Epithelial cell of proximal tubule (primary cell): ENCODE data around the gene MAML3. TPM values are rescaled to one million over a fixed set of nuclear protein-coding genes. Genes with fewer than 3 reads are reported as not detected.

ENCODE experiments used
- DNase-seq: peaks from one replicate; pipeline ENCODE4 v3.0.0-alpha.2; 2011; ENCODE audit warnings: low read depth
- H3K4me3 ChIP-seq: 2 replicates; pipeline ENCODE4 v1.5.1; 2011; ENCODE audit warnings: low read depth, mild to moderate bottlenecking, low read length
- CTCF ChIP-seq: conservative IDR thresholded peaks from 2 replicates; pipeline ENCODE4 v1.5.1; 2012; ENCODE audit warnings: low read depth, mild to moderate bottlenecking, low read length
- total RNA-seq: library from RNA; depleted of rRNA; stranded (reverse); fragments of >200 nt; gene quantifications from 2 replicates; pipeline ENCODE4 v1.2.3, GENCODE V29; 2015

The MAML3 gene
- total RNA-seq, 1 donor from 2014 or later, result 1.2 TPM

DNA sequence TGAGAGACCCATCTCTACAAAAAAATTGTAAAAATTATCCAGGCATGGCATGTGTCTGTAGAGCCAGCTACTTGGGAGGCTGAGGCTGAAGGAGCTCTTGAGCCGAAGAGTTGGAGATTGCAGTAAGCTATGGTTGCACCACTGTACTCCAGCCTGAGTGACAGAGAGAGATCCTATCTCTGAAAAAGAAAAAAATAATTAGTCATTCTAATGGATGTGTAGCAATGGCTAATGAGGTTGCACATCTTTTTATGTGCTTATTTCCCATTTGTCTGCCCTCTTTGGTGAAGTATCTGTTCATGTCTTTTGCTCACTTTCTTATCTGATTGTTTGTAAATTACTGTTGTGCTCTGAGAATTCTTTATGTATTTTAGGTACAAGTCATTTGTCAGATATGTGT, 19.0 kb upstream of the MAML3 start:
- no peak for DNase-seq
- TF ChIP-seq CTCF, result no peak
- no peak overlapping the region for H3K4me3 ChIP-seq

DNA sequence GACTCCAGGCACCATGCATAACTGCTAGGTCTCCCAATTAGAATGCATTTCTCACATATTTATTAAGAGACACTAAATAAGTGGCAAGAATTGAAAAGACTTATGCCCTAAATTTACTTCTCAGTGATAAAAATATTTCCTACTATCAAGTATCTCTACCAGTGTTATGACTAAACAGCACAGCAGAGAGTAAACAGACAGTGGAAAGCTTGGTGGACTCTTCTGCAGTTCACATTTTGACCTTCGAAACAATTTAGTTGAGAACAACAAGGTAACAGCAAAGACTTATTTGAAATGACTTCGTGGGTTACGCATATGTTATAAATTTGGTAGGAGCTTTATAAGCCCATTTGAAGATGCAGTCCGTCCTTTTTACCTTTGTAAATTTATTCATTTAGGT, 16.3 kb upstream of the MAML3 start:
- TF ChIP-seq CTCF, result no peak

DNA sequence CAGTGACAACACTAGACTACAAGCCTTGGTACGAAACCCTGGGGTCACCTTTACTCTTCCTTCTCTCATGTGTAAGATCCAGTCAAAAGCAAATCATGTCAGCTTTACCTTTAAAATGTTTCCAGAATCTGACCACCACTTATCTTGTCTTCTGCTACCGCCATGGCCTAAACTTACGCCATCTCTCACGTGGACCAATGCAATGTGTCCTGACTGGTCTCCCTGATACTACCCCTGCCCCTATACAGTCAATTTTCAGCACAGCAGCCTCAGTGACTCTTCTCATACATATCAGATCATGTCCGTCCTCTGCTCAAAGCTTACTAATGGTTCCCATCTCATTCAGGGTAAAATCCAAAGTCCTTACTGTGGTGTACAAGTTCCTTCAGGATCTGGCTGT, 15.0 kb upstream of the MAML3 start:
- no peak for TF ChIP-seq CTCF

More for the DNA sequence above, 16.3 kb upstream of the MAML3 start:
- no peak for DNase-seq
- no peak overlapping the region for H3K4me3 ChIP-seq

DNA sequence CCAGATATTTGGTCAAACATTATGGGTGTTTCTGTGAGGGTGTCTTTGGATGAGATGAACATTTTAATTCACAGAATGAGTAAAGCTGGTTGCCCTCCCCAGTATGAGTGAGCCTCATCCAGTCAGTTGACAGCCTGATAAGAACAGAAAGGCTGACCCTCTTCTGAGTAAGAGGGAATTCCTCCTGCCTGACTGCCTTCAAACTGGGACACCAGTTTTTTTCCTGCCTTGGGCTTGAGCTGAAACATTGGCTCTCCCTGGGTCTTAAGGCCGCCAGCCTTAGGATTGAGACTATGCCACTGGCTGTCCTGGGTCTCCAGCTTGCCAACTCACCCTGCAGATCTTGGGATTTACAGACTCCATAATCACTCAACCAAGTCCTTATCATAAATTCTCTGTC, 14.5 kb upstream of the MAML3 start:
- no peak overlapping the region for H3K4me3 ChIP-seq
- DNase-seq, result no peak
- no peak for TF ChIP-seq CTCF

More for the DNA sequence above, 15.0 kb upstream of the MAML3 start:
- no peak for DNase-seq
- H3K4me3 ChIP-seq, result no peak overlapping the region

GRCh38 chr4:140163029-140163810, 9.2 kb upstream of the MAML3 start:
- TF ChIP-seq CTCF, result no peak
- no peak for DNase-seq
- no peak overlapping the region for H3K4me3 ChIP-seq

DNA sequence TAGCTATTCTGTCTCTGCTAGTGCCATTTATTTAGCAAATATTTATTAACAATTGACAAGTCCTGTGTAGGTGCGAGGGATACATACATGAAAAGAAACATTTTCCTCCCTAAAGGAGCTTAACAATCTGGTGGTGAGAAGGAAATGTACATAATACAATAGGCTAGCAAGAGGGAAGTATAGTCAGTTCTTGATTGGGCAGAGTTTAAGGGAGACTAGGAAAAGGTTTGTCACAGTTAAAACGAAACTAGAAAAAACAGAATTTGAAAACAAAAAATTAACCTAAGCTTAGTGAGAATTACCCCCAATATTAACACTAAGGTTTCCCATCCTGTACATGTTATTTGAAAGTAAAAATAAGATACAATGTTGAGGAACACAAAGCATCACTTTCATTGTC, 8.6 kb upstream of the MAML3 start:
- H3K4me3 ChIP-seq, result no peak overlapping the region
- DNase-seq, result no peak
- no peak for TF ChIP-seq CTCF

- no peak for DNase-seq
- H3K4me3 ChIP-seq, result no peak overlapping the region
- TF ChIP-seq CTCF, result no peak
Measured at GRCh38 chr4:140158365-140159030, 4.5 kb upstream of the MAML3 start.
